HG03457 (cell line): Measurements from ENCODE around the gene MORN1.

Source experiments
- ATAC-seq: cut with Tn5 transposase; IDR thresholded peaks from one replicate; pipeline ENCODE4 v1.9.1; 2021; ENCODE audit warnings: moderate number of reproducible peaks; ENCODE audit not compliant: unreplicated experiment

Gene MORN1

DNA sequence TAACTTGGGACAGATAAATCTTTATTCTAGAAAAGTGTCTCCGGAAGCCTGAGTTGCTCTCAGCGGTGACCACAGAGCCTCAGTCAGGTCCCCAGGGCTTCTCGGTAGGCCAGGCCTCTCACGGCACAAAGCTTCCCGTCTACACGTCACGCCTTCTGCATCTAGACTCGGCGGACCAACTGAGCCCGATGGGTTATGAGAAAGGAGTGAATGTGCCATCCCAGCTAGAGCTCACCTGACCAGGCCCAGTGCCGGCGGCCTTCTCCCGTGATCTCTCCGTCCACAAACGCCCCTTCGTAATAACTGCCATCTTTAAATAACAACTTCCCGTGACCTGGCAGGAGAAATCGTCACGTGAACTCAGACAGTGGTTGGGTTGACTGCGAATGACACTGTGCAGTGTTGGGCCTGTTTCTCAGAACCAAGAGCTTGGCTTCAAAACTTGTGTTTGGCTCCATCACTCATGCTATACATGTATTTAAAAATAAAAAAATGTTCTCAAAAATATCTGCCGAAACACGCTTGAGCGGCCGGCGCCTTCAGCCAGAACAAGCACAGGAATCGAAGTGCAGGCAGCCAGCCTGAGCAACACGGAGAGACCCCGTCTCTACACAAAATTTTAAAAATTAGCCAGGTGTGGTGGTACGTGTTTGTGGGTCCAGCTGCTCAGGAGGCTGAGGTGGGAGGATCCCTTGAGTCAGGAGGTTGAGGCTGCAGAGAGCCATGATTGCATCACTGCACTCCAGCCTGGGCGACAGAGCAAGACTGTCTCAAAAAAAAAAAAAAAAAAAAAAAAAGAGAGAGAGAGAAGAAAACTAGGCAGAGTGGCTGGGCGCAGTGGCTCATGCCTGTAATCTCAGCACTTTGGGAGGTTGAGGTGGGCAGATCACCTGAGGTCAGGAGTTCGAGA, 3.1 kb downstream of the MORN1 start:
- no peak for ATAC-seq

GRCh38 chr1:2386636-2387611, 4.4 kb downstream of the MORN1 start:
- no peak for ATAC-seq

- no peak for ATAC-seq
Observed at GRCh38 chr1:2385606-2386280, 5.6 kb downstream of the MORN1 start.

DNA sequence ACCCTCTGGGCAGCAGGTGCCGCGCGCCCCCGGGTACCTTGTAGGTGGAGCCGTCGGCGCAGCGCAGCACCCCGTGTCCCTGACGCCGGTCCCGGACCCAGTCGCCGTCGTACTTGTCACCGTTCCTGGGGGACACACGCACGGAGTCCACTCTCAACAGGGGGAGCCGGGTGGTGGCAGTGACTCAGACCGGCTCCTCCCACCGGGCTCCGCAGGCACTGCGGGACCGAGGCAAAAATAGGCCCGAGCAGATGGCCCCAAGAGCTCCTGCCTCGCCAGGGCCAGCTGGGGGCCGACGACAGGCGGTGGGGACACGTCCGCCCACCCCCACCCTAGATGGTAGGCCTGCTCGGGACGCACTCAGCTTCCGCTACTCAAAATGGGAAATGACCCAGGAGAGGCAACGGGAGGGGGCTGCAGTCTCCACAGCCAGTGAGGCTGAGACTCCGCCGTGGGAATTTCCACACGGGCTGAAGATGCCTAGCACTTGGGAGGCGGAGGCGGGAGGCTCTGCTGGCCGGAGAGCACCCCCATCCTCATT, 6.3 kb downstream of the MORN1 start:
- no peak for ATAC-seq

DNA sequence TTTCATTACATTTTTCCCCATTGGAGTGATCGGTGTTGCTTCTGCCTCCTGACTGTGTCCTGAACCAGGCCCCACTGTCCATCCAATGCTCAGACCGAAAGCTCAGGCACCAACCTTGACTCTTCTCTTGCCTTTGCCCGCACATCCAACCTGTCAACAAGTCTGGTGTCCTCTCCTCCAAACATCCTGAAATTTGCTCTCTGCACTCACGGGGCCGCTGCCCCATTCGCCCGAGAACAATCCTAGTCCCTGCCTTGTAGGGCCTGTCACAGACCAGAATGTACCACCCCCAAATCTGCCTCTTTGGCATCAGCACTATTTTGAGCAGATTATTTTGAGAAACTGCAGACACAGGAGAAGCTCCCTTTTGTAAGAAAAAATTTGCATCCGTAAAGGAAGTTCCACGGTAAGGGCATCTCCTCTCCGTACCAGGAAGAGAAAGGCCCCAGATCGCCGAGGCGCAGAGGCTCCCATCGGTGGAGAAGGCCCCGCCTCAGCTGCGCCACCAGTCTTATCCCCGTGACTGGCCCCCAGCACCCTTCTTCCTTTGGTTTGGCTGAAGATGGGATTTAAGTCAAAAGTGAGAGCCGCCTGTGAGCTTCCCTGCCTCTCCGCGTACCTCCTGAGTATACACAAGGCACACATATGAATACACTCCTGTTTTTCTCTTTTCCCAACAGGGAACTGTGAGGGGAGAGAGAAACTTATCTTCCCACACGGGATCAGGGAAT, 7.1 kb downstream of the MORN1 start:
- no peak for ATAC-seq

DNA sequence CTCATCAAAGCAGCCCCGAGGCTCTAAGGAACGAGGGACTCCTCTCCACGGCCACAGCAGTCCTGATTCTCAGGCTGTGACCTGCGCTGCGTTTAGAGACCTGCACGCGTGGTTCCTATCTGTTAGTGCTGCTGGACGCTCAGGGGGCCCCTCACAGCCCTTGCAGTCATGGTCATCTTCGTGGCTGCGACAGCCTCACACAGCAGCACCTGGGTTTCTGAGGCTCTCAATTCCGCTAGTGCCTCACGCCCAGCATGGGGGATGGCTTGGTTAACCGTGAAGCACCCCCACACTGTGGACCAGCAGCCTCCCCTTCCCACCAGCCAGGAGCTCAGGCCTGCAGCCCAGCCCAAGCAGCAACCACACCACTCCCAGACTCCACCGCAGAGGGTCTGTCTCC, 7.8 kb downstream of the MORN1 start:
- ATAC-seq = no peak

DNA sequence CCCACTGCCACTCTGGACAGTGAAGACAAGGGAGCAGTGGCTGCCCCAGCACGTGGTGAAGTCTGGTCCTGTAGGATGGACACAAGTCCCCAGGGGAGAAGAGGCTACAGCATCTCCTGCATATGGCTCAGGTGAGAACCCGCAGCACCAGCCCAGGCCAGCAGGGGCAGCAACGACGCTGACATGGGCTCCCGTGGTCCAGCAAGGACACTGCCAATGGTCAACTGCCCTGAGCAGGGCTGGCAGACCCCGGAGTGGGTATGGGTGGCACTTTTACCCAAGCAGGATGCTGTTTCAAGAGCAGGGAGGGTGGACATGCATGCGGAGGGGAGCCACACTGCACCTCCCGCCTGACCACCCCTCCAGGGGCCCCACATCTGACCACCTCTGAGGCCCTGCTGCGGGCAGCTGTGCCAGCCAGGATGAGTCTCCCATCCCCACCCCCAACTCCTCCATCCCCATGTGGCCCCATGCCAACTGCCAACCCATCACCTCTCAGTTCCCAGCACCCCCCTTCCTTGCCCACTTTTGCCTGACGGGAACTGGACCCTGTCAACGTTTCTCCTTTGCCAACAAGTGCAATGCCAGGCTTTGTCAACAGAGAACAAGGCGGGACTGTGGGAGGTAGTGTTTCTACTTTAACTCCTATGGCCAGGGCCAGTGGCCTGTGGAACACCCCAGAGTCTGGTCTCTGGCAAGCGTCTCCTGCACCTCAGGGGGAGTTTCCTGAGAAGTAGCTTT, 8.6 kb downstream of the MORN1 start:
- no peak for ATAC-seq

GRCh38 chr1:2381741-2382620, 9.4 kb downstream of the MORN1 start:
- ATAC-seq = no peak

DNA sequence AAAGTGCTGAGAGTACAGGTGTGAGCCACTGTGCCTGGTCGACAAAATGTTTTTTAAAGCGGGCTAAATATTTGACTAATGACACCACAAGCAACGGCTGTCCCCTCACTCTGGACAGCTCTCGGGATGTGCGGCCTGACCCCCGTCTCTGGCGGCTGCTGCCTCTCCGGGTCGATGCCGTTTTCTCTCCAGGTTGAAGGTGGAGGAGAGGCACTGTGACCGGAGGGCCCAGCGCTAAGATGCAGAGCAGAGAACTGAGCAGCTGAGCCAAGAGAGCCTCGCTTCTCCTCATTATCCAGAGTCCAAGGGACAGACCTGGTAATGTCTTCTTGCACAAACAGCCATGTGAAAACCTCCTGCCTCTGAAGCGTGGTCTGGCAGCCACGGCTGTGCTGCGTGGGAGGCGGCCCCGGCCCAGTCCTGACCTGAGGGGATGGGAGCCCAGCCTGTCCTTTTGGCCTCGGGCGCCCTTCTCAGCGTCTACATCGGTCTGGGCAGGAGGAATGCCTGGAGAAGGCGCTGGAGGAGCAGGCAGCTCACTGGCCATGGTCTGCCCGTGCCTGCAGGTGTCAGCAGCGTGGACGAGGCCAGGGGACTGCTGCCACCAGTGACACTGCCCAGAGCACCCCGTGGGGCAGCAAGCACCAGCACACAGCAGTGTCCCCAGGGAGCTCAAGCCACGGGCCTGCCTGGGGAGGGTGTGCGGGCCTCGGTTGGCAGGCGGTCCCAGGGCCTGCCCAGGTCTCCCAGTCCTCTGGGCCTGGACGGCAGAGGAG, 10.3 kb downstream of the MORN1 start:
- ATAC-seq = no peak

- no peak for ATAC-seq
Observed at GRCh38 chr1:2379733-2380404, 11.5 kb downstream of the MORN1 start.

DNA sequence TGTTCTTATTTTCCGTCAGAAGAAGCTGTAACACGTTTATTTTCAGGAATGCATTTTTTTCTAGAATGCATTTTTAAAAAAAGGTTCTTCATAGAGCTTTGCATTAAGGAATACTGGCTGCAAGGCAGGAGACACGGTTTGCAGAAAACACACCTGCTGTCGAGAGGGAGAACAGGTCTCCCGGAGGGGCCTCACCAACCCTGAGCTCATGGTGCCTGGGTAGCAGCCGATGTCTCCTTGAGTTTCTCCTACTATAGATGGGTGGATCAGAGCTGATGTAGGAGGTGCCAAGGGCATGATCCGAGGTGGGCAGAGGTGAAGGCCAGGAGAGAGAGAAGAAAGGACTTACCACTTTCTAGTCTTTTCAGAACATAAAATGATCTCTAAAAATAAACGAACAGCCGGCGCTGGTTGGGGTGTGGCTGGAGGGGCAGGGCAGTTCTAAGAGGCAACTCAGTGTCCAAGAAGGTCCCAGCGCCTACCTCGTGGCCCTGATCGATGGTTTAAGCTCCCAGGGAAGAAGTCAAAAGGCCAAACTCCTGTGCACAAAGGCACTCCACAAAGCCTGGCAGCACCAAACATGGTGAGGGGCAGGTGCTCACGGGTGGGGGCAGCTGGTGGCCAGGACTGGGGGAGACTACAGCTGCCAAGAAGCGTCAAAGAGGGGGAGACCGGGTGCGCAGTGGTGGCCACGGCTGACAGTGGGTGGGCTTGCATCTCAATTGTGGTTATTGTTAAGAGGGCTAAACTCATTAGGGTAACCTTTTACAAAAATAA, 12.2 kb downstream of the MORN1 start:
- ATAC-seq = no peak

GRCh38 chr1:2378441-2378851, 12.9 kb downstream of the MORN1 start:
- no peak for ATAC-seq

DNA sequence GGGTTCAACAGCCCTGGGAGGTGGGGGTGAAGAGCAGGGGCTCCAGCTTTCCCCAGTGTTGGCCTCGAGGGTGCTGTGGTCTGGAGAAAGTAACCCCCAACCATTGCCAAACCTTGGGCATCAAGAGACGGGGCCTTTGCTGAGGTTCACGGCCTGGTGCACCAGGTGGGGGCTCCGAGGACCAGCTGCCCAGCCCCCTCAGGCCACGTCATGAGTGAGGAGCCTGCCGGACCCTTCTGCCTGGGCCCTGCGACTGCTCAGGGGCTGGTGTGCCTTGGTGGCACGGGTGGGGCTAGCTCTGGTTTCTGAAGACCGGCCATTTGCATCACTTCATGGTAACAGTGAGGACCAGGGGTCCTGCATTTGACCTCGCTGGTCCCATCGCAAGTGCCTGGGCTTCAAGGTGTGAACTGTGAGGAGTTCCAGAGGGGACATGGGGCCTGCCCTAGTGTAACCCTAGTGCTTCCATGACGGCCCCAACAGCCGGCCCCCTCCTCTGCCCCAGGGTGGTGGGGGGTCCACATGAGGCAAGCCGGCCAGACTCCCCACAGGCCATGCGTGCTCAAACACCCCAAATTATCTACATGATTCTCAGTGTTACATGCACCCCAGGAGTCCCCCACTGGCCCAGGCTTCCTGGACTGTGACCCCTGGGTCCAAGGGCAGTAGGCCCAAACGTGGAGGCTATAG, 13.5 kb downstream of the MORN1 start:
- ATAC-seq = no peak

DNA sequence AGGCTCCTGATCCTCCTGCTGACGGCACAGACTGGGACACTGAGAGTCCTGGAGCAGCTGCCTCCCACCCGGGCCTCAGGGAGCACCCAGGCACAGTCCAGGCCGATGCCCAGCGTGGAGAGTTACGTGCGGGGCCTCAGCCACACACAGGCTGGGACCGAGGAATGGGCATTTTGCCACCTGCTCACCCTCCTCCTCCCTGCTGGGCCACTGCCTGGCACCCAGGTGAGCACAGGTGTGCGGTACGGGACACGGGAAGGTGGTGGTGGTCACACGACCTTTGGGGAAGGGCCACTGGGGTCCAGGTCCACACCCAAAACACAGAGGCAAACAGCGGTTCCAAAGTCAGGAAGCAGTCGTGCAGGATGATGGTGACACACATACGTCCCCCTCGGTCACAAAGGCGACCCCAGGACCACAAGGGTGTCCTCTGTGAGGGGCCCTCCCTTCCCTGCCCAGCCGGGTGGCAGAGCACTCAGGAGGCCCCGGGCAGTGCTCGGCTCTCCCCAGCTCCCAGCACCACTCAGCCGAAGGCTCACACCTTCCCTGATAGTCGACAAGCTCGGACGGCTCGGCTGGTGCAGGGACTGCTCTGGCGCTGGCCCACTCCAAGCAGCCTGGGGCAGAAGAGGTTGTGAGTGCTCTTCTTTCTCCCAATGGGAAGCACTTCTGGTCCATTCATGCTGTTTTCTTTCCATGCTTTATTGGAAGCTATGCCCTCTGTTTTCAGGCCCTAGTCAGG, 14.3 kb downstream of the MORN1 start:
- no peak for ATAC-seq

DNA sequence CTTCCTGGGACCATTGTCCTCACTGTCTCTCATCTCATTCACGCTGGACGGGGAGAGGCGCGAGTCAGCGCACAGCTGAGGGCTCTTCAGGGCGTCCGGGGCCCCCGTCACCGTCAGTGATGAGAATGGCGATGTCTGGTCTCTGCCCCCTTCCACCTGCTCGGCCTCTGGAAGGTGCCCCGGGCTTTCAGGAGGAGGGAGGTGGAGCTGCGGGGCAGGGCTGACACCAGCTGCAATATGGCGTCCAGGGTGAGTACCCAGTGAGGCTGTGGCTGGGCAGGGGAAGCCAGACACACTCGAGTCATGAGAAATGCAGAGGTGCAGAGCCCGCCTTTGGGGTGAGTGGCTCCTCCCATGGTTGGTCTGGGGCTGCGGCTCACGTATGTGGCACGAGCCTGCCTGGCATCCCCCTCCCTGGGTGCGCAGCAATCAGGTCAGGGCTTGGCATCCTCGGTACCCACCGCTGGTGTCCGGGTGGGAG, 15.1 kb downstream of the MORN1 start:
- ATAC-seq = no peak
